H1 (cell line): ENCODE measurements around the gene ASPDH. TPM values are rescaled to one million over a fixed set of nuclear protein-coding genes. Genes with fewer than 3 reads are reported as not detected.

Source experiments
- ATF3 ChIP-seq: IDR thresholded peaks from 2 replicates; pipeline ENCODE4 v1.6.1; 2011; ENCODE audit warnings: low read depth, mild to moderate bottlenecking, low read length; ENCODE audit not compliant: insufficient read depth
- BRCA1 ChIP-seq: IDR thresholded peaks from 2 replicates; pipeline ENCODE4 v1.6.1; 2012; ENCODE audit warnings: low read depth, low read length, improper control_type of control experiment
- CBX5 ChIP-seq: fragments of 300-800, 300-1000 bp; sonication (generic); IDR thresholded peaks from 2 replicates; pipeline ENCODE4 v1.7.1; 2016; ENCODE audit warnings: antibody characterized with exemption, low read length, low read depth
- CHD2 ChIP-seq: IDR thresholded peaks from 2 replicates; pipeline ENCODE4 v1.6.1; 2012; ENCODE audit warnings: low read length, improper control_type of control experiment
- EP300 ChIP-seq, 2 experiments: IDR thresholded peaks; 1 replicate in 1 of 2; 2 replicates in 1 of 2; pipeline ENCODE4 v1.6.1; 2011 to 2012; ENCODE audit warnings: low read depth in 2 of 2, low read length in 2 of 2, mild to moderate bottlenecking in 2 of 2, borderline replicate concordance in 1 of 2, inconsistent platforms in 1 of 2, moderate library complexity in 1 of 2
- EZH2 ChIP-seq: fragments of 200-600 bp; sonication (generic); IDR thresholded peaks from 2 replicates; pipeline ENCODE4 v1.7.1; 2012; ENCODE audit warnings: low read depth, mild to moderate bottlenecking, moderate library complexity, low read length, inconsistent platforms; ENCODE audit not compliant: severe bottlenecking
- GABPA ChIP-seq: IDR thresholded peaks from 2 replicates; pipeline ENCODE4 v1.6.1; 2011; ENCODE audit warnings: mild to moderate bottlenecking, low read length, moderate library complexity, borderline replicate concordance; ENCODE audit not compliant: insufficient read depth
- HDAC6 ChIP-seq: IDR thresholded peaks from one replicate; pipeline ENCODE4 v1.7.1; 2012; ENCODE audit warnings: low read depth, mild to moderate bottlenecking, inconsistent platforms, low read length, moderate library complexity
- JUN ChIP-seq: IDR thresholded peaks from 2 replicates; pipeline ENCODE4 v1.6.1; 2011; ENCODE audit warnings: low read depth, mild to moderate bottlenecking, improper control_type of control experiment, low read length
- JUND ChIP-seq: IDR thresholded peaks from 2 replicates; pipeline ENCODE4 v1.6.1; 2011; ENCODE audit warnings: mild to moderate bottlenecking, improper control_type of control experiment, low read length
- NRF1 ChIP-seq: IDR thresholded peaks from 2 replicates; pipeline ENCODE4 v1.6.1; 2011; ENCODE audit warnings: mild to moderate bottlenecking, low read depth, low read length, improper control_type of control experiment
- POLR2A ChIP-seq, 2 experiments: IDR thresholded peaks; 1 replicate in 1 of 2; 2 replicates in 1 of 2; pipeline ENCODE4 v1.6.1; 2011; ENCODE audit warnings: low read depth in 2 of 2, low read length in 2 of 2, mild to moderate bottlenecking in 2 of 2; ENCODE audit errors: control extremely low read depth in 1 of 2
- RAD21 ChIP-seq, 2 experiments: IDR thresholded peaks in 1 of 2; conservative IDR thresholded peaks in 1 of 2; 2 replicates each; pipeline ENCODE4 v1.6.1; 2011; ENCODE audit warnings: low read depth in 2 of 2, low read length in 2 of 2, improper control_type of control experiment in 1 of 2, inconsistent platforms in 1 of 2, mild to moderate bottlenecking in 1 of 2, moderate library complexity in 1 of 2
- SIN3A ChIP-seq, 2 experiments: IDR thresholded peaks in 1 of 2; conservative IDR thresholded peaks in 1 of 2; 2 replicates each; pipeline ENCODE4 v1.6.1; 2011 to 2012; ENCODE audit warnings: low read length in 2 of 2, improper control_type of control experiment in 1 of 2, low read depth in 1 of 2, mild to moderate bottlenecking in 1 of 2
- SP4 ChIP-seq: IDR thresholded peaks from 2 replicates; pipeline ENCODE4 v1.6.1; 2012; ENCODE audit warnings: low read length, inconsistent platforms
- TAF1 ChIP-seq: IDR thresholded peaks from 2 replicates; pipeline ENCODE4 v1.6.1; 2011; ENCODE audit warnings: mild to moderate bottlenecking, low read depth, low read length
- TBP ChIP-seq: IDR thresholded peaks from 2 replicates; pipeline ENCODE4 v1.6.1; 2011; ENCODE audit warnings: low read depth, low read length, improper control_type of control experiment
- TEAD4 ChIP-seq: IDR thresholded peaks from 2 replicates; pipeline ENCODE4 v1.6.1; 2012; ENCODE audit warnings: low read depth, low read length, inconsistent platforms, mixed read lengths
- ZNF274 ChIP-seq: IDR thresholded peaks from 2 replicates; pipeline ENCODE4 v1.7.0; 2012; ENCODE audit warnings: low read length, borderline replicate concordance; ENCODE audit errors: extremely low read depth
- polyA plus RNA-seq, 7 experiments: library from polyadenylated mRNA; depleted of rRNA in 3 of 7; stranded (reverse) in 5 of 7; unstranded in 2 of 7; fragments of >200 nt in 5 of 7; fragments of 200-250 nt in 2 of 7; gene quantifications; 1 replicate in 5 of 7; 2 replicates in 1 of 7; 4 replicates in 1 of 7; pipeline versions ENCODE4 v1.2.1 to v1.2.3, GENCODE V29; 2011 to 2013; ENCODE audit warnings: missing spikeins in 2 of 7, mixed read lengths in 2 of 7
- total RNA-seq: library from RNA; stranded (reverse); fragmentation: NEBNext Ultra II Directional; extraction: Animal tissue kit (Norgen Biotek cat#: 25700); gene quantifications from 2 replicates; pipeline ENCODE4 v1.2.1, GENCODE V29; 2021
- TF ChIP-seq, protein P1 (sequence below), 3 experiments: IDR thresholded peaks; 1 replicate in 2 of 3; 2 replicates in 1 of 3; pipeline versions ENCODE4 v1.5.1 to v1.6.1; 2011; ENCODE audit warnings: low read length in 3 of 3, mild to moderate bottlenecking in 3 of 3, inconsistent platforms in 2 of 3, low read depth in 1 of 3, moderate library complexity in 1 of 3; ENCODE audit not compliant: insufficient read depth in 1 of 3; ENCODE audit errors: control extremely low read depth in 1 of 3
- TF ChIP-seq, protein P2 (sequence below): IDR thresholded peaks from 2 replicates; pipeline ENCODE4 v1.6.1; 2012; ENCODE audit warnings: inconsistent platforms

ASPDH gene
- total and polyA plus RNA-seq, 2 of the 8 experiments (the other 6 are each of a cell fraction or from before 2014, with no cell fraction given): not detected

- peak; percentile 89 to 91 for TF ChIP-seq RAD21 (IDR thresholded peaks at IDR 0.05 in 1 of 2, conservative IDR thresholded peaks at IDR 0.05 in 1 of 2; ENCODE audit: low read depth in 2 of 2, low read length in 2 of 2)
- no peak for TF ChIP-seq TBP
- no peak for TF ChIP-seq POLR2A (IDR thresholded peaks at IDR 0.05; ENCODE audit: control extremely low read depth in 1 of 2, low read depth in 2 of 2, low read length in 2 of 2)
- TF ChIP-seq, protein P1, sequence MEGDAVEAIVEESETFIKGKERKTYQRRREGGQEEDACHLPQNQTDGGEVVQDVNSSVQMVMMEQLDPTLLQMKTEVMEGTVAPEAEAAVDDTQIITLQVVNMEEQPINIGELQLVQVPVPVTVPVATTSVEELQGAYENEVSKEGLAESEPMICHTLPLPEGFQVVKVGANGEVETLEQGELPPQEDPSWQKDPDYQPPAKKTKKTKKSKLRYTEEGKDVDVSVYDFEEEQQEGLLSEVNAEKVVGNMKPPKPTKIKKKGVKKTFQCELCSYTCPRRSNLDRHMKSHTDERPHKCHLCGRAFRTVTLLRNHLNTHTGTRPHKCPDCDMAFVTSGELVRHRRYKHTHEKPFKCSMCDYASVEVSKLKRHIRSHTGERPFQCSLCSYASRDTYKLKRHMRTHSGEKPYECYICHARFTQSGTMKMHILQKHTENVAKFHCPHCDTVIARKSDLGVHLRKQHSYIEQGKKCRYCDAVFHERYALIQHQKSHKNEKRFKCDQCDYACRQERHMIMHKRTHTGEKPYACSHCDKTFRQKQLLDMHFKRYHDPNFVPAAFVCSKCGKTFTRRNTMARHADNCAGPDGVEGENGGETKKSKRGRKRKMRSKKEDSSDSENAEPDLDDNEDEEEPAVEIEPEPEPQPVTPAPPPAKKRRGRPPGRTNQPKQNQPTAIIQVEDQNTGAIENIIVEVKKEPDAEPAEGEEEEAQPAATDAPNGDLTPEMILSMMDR (IDR thresholded peaks at IDR 0.05; ENCODE audit: control extremely low read depth in 1 of 3, insufficient read depth in 1 of 3, low read depth in 1 of 3, low read length in 3 of 3): peak; percentile 98 to 100 (median 99)
- peak; percentile 64; the same call in 1 of the 2 replicates for TF ChIP-seq TEAD4
- peak; percentile 42; the same call in 1 of the 2 replicates for TF ChIP-seq JUND
- TF ChIP-seq SP4: no peak
- no peak for TF ChIP-seq ZNF274
- no peak for TF ChIP-seq TAF1
- no peak for TF ChIP-seq NRF1
- peak; percentile 66 for TF ChIP-seq CHD2
- TF ChIP-seq BRCA1: no peak
- no peak for TF ChIP-seq GABPA
- peak in 1 of 2 experiments; percentile 16; a peak in 1 of 3 replicates for TF ChIP-seq EP300 (IDR thresholded peaks at IDR 0.05; ENCODE audit: borderline replicate concordance in 1 of 2, low read depth in 2 of 2, low read length in 2 of 2)
- TF ChIP-seq CBX5: no peak
- TF ChIP-seq, protein P2, sequence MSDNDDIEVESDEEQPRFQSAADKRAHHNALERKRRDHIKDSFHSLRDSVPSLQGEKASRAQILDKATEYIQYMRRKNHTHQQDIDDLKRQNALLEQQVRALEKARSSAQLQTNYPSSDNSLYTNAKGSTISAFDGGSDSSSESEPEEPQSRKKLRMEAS: peak; percentile 60; the same call in 1 of the 2 replicates
- no peak for TF ChIP-seq EZH2
- TF ChIP-seq JUN: no peak
- peak in 1 of 2 experiments; percentile 58; a peak in 1 of 4 replicates for TF ChIP-seq SIN3A (conservative IDR thresholded peaks at IDR 0.05 in 1 of 2, IDR thresholded peaks at IDR 0.05 in 1 of 2; ENCODE audit: low read depth in 1 of 2, low read length in 2 of 2)
- no peak for TF ChIP-seq HDAC6
- TF ChIP-seq ATF3: no peak
- TF ChIP-seq, all 59 proteins: peak for 18
These were observed 24.1 kb upstream of the ASPDH start (continued) for GRCh38 chr19:50537769-50538230.
